Neuron (in vitro differentiated cells): ENCODE measurements around the gene ENO3.

ENCODE experiments used
- H2AFZ ChIP-seq: one replicate; pipeline ENCODE4 v1.6.1; 2013; ENCODE audit warnings: low read depth, mild to moderate bottlenecking, inconsistent platforms, low read length, moderate library complexity
- H3K27me3 ChIP-seq: one replicate; pipeline ENCODE4 v1.6.1; 2013; ENCODE audit warnings: low read length; ENCODE audit not compliant: insufficient read depth
- H3K36me3 ChIP-seq: one replicate; pipeline ENCODE4 v1.6.1; 2013; ENCODE audit warnings: low read length; ENCODE audit not compliant: insufficient read depth
- H3K4me1 ChIP-seq: one replicate; pipeline ENCODE4 v1.6.1; 2013; ENCODE audit warnings: low read length; ENCODE audit not compliant: insufficient read depth
- H3K4me3 ChIP-seq: 2 replicates; pipeline ENCODE4 v1.5.1; 2013; ENCODE audit warnings: mild to moderate bottlenecking, low read length, moderate library complexity
- H3K9me3 ChIP-seq: one replicate; pipeline ENCODE4 v1.6.1; 2013; ENCODE audit warnings: low read length

ENO3 gene

GRCh38 chr17:4965311-4965986 lies 14.5 kb downstream of the ENO3 start:
- Histone ChIP-seq H3K36me3 (peaks cover 8% of the 10 kb centered on the region), H3K4me1 (peaks cover 20% of the 10 kb centered on the region), H3K27me3 (no peaks in the 10 kb centered on the region), H2AFZ (no peak overlapping the region), H3K9me3 (no peaks in the 10 kb centered on the region), H3K4me3 (no peak overlapping the region)

- H3K4me1 ChIP-seq, result peaks cover 20% of the 10 kb centered on the region
- peaks cover 3% of the 10 kb centered on the region for H3K36me3 ChIP-seq
- H2AFZ ChIP-seq, result peak overlapping the region; percentile 13
- peak overlapping the region; percentile 92 for H3K4me3 ChIP-seq
- H3K27me3 ChIP-seq, result no peaks in the 10 kb centered on the region
- no peaks in the 10 kb centered on the region for H3K9me3 ChIP-seq
These were observed 16.1 kb downstream of the ENO3 start for GRCh38 chr17:4966844-4967538.

- Histone ChIP-seq H3K4me3 (peak within 1 kb of the TSS; percentile 92), H3K27me3 (no peaks in the 10 kb centered on the region), H3K4me1 (peaks cover 20% of the 10 kb centered on the region), H3K9me3 (no peaks in the 10 kb centered on the region), H2AFZ (peak within 1 kb of the TSS; percentile 24), H3K36me3 (peaks cover 3% of the 10 kb centered on the region)
These were observed 16.9 kb downstream of the ENO3 start, which contains the start of gene SPAG7 for GRCh38 chr17:4967539-4968485. Gene SPAG7, minus strand, starts transcription at chr17:4967817. Its CDS starts 13 bp downstream, at chr17:4967804.

GRCh38 chr17:4968486-4969046 lies 17.6 kb downstream of the ENO3 start:
- Histone ChIP-seq H3K4me1 (peaks cover 20% of the 10 kb centered on the region), H3K9me3 (no peaks in the 10 kb centered on the region), H2AFZ (peak overlapping the region; percentile 24), H3K36me3 (peaks cover 3% of the 10 kb centered on the region), H3K4me3 (peak overlapping the region; percentile 92), H3K27me3 (no peaks in the 10 kb centered on the region)

GRCh38 chr17:4969047-4969550 lies 18.2 kb downstream of the ENO3 start:
- Histone ChIP-seq H2AFZ (no peak overlapping the region), H3K4me1 (peaks cover 20% of the 10 kb centered on the region), H3K27me3 (no peaks in the 10 kb centered on the region), H3K4me3 (peak overlapping the region; percentile 92), H3K36me3 (peaks cover 3% of the 10 kb centered on the region), H3K9me3 (no peaks in the 10 kb centered on the region)

- H3K36me3 ChIP-seq, result peaks cover 3% of the 10 kb centered on the region
These were observed 18.7 kb downstream of the ENO3 start for GRCh38 chr17:4969551-4970173.

GRCh38 chr17:4970273-4970672 lies 19.4 kb downstream of the ENO3 start:
- H2AFZ ChIP-seq, result no peak overlapping the region
- no peaks in the 10 kb centered on the region for H3K9me3 ChIP-seq
- peaks cover 3% of the 10 kb centered on the region for H3K36me3 ChIP-seq
- no peak overlapping the region for H3K4me3 ChIP-seq
- H3K27me3 ChIP-seq, result no peaks in the 10 kb centered on the region
- peaks cover 20% of the 10 kb centered on the region for H3K4me1 ChIP-seq

More at GRCh38 chr17:4969551-4970173, 18.7 kb downstream of the ENO3 start:
- H3K27me3 ChIP-seq, result no peaks in the 10 kb centered on the region
- no peak overlapping the region for H2AFZ ChIP-seq
- peak overlapping the region; percentile 92 for H3K4me3 ChIP-seq
- peaks cover 20% of the 10 kb centered on the region for H3K4me1 ChIP-seq
- no peaks in the 10 kb centered on the region for H3K9me3 ChIP-seq

- Histone ChIP-seq H3K36me3 (peaks cover 3% of the 10 kb centered on the region), H3K4me1 (peaks cover 16% of the 10 kb centered on the region), H3K4me3 (no peak overlapping the region), H2AFZ (no peak overlapping the region), H3K27me3 (no peaks in the 10 kb centered on the region), H3K9me3 (no peaks in the 10 kb centered on the region)
These were observed 20.9 kb downstream of the ENO3 start for GRCh38 chr17:4971826-4972225.

- Histone ChIP-seq H3K9me3 (no peaks in the 10 kb centered on the region), H3K36me3 (peaks cover 3% of the 10 kb centered on the region), H2AFZ (no peak overlapping the region)
These were observed 21.4 kb downstream of the ENO3 start for GRCh38 chr17:4972322-4972721.

GRCh38 chr17:4972752-4973151 lies 21.8 kb downstream of the ENO3 start:
- H3K36me3 ChIP-seq, result peaks cover 3% of the 10 kb centered on the region
- no peaks in the 10 kb centered on the region for H3K27me3 ChIP-seq
- H3K4me1 ChIP-seq, result peaks cover 16% of the 10 kb centered on the region

More at GRCh38 chr17:4972322-4972721, 21.4 kb downstream of the ENO3 start:
- H3K27me3 ChIP-seq, result no peaks in the 10 kb centered on the region
- H3K4me3 ChIP-seq, result no peak overlapping the region
- H3K4me1 ChIP-seq, result peaks cover 16% of the 10 kb centered on the region

GRCh38 chr17:4973256-4974114 lies 22.6 kb downstream of the ENO3 start:
- no peak overlapping the region for H3K4me3 ChIP-seq
- H3K9me3 ChIP-seq, result no peaks in the 10 kb centered on the region
- no peak overlapping the region for H2AFZ ChIP-seq
- H3K27me3 ChIP-seq, result no peaks in the 10 kb centered on the region
- peaks cover 3% of the 10 kb centered on the region for H3K36me3 ChIP-seq
- H3K4me1 ChIP-seq, result peaks cover 13% of the 10 kb centered on the region

More at GRCh38 chr17:4972752-4973151, 21.8 kb downstream of the ENO3 start:
- Histone ChIP-seq H3K4me3 (no peak overlapping the region), H3K9me3 (no peaks in the 10 kb centered on the region), H2AFZ (no peak overlapping the region)
